Chondrocyte (in vitro differentiated cells): Measurements from ENCODE around the gene HOXC11. TPM values are rescaled to one million over a fixed set of nuclear protein-coding genes. Genes with fewer than 3 reads are reported as not detected.

ENCODE experiments used
- DNase-seq: peaks from one replicate; pipeline ENCODE4 v3.0.0; 2021; ENCODE audit warnings: mixed read lengths, low spot score
- H3K27ac Mint-ChIP-seq: one replicate; pipeline ENCODE4 v1.8.0; 2021; ENCODE audit warnings: mild to moderate bottlenecking, moderate library complexity, mixed read lengths; ENCODE audit not compliant: unreplicated experiment
- H3K27me3 Mint-ChIP-seq: 2 replicates; pipeline ENCODE4 v1.8.0; 2021; ENCODE audit warnings: low read depth, mixed read lengths
- H3K36me3 Mint-ChIP-seq: 2 replicates; pipeline ENCODE4 v1.8.0; 2021; ENCODE audit warnings: low read depth, mixed read lengths
- H3K4me1 Mint-ChIP-seq: 2 replicates; pipeline ENCODE4 v1.8.0; 2021; ENCODE audit warnings: low read depth, mild to moderate bottlenecking, mixed read lengths
- H3K4me3 Mint-ChIP-seq: one replicate; pipeline ENCODE4 v1.8.0; 2021; ENCODE audit warnings: mild to moderate bottlenecking, moderate library complexity, mixed read lengths; ENCODE audit not compliant: unreplicated experiment
- H3K9me3 Mint-ChIP-seq: 2 replicates; pipeline ENCODE4 v1.8.0; 2021; ENCODE audit warnings: low read depth, mixed read lengths
- total RNA-seq: library from RNA; stranded (reverse); gene quantifications from 3 replicates; pipeline ENCODE4 v1.2.1, GENCODE V29; 2021
- TF ChIP-seq, protein P1 (sequence below): fragments of 200-600 bp; sonication (generic); IDR thresholded peaks from 2 replicates; pipeline ENCODE4 v1.5.0; 2021; ENCODE audit warnings: antibody characterized with exemption, mild to moderate bottlenecking, moderate library complexity

HOXC11 gene
- total RNA-seq, 1 donor from 2014 or later, result not detected

DNA sequence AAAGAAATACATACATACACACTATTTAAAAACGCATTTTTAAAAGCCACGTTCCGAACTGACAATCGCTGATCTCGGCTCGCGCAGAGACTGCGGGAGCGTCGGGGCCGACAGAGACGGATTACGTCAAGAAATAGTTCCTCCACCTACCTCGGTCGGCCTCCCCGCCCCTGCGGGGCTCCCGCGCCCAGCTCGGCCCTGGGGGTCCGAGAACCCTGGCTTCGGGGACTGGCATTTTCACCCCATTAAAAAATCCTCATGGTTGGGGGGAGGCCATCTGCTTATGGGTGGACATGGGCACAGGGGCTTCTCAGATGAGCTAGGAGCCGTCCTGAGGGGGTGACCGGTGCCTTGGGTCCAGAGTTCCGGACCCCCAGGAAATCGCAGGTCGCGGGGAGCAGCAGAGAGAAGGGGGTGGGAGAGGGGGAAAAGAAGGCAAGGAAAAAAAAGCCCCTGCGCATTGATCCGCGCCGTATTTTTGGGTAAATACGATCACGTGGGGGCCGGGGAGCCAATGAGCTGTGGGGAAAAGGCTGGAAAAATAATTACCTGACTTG lies 26.7 kb downstream of the HOXC11 start:
- H3K9me3 Mint-ChIP-seq, result no peaks in the 10 kb centered on the region
- H3K27me3 Mint-ChIP-seq, result peaks cover 88% of the 10 kb centered on the region
- peaks cover 18% of the 10 kb centered on the region for H3K4me1 Mint-ChIP-seq
- no peak overlapping the region for H3K4me3 Mint-ChIP-seq
- no peak overlapping the region for H3K27ac Mint-ChIP-seq
- TF ChIP-seq, protein P1, sequence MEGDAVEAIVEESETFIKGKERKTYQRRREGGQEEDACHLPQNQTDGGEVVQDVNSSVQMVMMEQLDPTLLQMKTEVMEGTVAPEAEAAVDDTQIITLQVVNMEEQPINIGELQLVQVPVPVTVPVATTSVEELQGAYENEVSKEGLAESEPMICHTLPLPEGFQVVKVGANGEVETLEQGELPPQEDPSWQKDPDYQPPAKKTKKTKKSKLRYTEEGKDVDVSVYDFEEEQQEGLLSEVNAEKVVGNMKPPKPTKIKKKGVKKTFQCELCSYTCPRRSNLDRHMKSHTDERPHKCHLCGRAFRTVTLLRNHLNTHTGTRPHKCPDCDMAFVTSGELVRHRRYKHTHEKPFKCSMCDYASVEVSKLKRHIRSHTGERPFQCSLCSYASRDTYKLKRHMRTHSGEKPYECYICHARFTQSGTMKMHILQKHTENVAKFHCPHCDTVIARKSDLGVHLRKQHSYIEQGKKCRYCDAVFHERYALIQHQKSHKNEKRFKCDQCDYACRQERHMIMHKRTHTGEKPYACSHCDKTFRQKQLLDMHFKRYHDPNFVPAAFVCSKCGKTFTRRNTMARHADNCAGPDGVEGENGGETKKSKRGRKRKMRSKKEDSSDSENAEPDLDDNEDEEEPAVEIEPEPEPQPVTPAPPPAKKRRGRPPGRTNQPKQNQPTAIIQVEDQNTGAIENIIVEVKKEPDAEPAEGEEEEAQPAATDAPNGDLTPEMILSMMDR, result no peak
- no peak for DNase-seq
- peaks cover 2% of the 10 kb centered on the region for H3K36me3 Mint-ChIP-seq

DNA sequence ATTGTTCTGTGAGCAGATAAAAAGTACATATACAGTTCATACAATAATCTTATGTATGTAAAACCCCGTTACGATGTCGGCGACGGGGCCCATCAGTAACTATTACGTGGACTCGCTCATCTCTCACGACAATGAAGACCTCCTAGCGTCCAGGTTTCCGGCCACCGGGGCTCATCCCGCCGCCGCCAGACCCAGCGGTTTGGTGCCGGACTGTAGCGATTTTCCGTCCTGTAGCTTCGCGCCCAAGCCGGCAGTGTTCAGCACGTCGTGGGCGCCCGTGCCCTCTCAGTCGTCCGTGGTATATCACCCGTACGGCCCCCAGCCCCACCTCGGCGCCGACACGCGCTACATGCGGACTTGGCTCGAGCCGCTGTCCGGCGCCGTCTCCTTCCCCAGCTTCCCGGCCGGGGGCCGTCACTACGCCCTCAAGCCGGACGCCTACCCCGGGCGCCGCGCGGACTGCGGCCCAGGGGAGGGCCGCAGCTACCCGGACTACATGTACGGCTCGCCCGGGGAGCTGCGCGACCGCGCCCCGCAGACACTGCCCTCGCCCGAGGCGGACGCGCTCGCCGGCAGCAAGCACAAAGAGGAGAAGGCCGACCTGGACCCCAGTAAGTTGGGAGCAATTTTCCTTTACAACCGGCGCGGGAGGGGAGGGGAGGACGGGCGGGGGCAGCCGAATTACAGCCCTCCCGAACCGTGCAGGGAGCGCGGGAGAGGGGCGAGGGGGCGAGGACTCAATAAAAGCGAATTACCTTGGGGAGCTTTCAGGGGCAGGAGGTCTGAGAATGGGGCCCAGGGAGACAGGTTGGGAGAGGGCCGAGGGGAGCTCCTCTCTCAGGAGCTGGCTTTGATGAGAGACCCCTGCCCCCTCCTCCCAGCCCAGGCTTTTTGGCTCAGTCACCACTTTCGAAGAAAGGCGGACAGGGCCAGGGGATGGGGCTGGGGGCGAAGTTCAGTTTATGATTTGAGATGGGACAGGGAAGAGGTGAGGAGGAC lies 27.5 kb downstream of the HOXC11 start, which contains the start of gene HOXC9:
TSS of gene HOXC9 (plus strand) at position 46 of the 999 bp plus-strand sequence. CDS start at position 74, 28 bp downstream.
- Mint-ChIP-seq H3K4me1 (peaks cover 11% of the 10 kb centered on the region), H3K27ac (no peak within 1 kb of the TSS), H3K27me3 (peaks cover 89% of the 10 kb centered on the region), H3K4me3 (peak within 1 kb of the TSS; percentile 50), H3K9me3 (no peaks in the 10 kb centered on the region), H3K36me3 (peaks cover 2% of the 10 kb centered on the region)
- DNase-seq, result no peak
- TF ChIP-seq, protein P1, result no peak

DNA sequence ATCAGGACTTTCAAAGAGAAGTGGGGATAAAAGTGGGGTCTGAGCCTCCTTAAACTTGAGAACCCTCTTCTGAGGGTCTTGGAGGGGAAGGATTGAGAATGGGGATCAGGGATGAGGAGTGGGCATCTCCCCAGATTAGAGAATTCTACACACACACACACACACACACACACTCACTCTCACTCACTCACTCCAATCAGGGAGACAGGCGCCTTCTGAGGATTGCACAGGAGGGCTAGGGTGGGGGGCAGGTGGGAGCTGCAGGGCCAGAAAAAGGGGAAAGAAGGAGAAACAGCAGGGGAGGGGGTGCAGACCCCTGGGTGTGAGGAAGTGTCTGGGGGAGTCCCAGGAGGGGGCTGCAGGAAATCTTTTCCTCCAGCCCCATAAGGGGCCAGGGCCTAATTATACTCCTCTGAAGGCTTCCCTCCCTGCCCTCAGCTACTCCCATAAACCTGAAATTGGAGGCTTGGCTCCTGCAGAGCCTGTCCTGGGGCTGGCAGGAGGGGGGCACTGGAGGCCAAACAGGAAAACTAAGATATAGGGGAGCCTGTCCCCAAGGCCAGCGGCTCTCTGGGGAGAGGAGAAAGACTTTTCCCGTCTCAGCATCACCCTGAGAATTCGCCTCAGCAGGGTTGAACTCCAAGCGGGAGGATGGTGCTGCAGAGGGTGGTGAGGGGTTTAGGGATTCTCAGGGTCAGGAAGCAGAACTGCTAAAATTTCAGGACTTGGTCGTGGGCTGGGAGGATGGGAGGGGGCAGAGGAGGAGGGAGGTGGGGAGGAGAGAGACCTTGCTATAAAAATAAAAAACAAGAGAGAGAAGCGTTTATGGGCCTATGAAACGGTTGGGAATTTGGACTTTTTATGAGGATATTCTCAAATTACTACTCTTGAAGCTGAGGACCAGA lies 28.6 kb downstream of the HOXC11 start:
- Mint-ChIP-seq H3K4me3 (no peak overlapping the region), H3K27me3 (peaks cover 91% of the 10 kb centered on the region), H3K4me1 (peaks cover 11% of the 10 kb centered on the region), H3K36me3 (peaks cover 2% of the 10 kb centered on the region), H3K27ac (peak overlapping the region; percentile 22), H3K9me3 (no peaks in the 10 kb centered on the region)
- TF ChIP-seq, protein P1, result no peak
- no peak for DNase-seq

DNA sequence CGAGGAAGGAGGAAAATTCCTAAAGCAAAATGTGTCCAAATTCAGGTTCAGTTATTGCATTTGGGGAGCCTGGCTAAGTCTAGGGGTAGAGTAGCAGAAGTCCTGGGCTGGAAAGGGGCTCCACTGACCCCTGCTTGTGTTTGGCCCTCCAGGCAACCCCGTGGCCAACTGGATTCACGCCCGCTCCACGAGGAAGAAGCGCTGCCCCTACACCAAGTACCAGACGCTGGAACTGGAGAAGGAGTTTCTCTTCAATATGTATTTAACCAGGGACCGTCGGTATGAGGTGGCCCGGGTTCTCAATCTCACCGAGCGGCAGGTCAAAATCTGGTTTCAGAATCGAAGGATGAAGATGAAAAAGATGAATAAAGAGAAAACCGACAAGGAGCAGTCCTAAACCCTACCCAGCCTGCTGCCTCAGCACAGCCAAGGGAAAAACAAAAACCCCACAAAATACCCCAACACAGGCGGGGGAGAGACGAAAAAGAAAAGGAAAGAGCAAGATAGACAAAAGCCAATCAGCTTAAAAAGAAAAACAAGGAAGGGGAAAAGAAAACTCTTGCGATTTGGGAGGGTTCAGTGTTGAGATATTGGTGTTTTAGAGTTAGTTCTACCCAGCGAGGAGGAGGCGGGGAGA lies 29.5 kb downstream of the HOXC11 start:
- Mint-ChIP-seq H3K27ac (no peak overlapping the region), H3K4me3 (no peak overlapping the region), H3K27me3 (peaks cover 90% of the 10 kb centered on the region), H3K36me3 (peaks cover 2% of the 10 kb centered on the region), H3K9me3 (no peaks in the 10 kb centered on the region), H3K4me1 (peaks cover 11% of the 10 kb centered on the region)
- DNase-seq, result no peak
- TF ChIP-seq, protein P1, result no peak
